Measurements from ENCODE around the gene IMMP2L.

The IMMP2L gene

GRCh38 chr7:111578754-111579153, 16.5 kb upstream of the IMMP2L start:
- Histone ChIP-seq H3F3A (ENCODE audit: insufficient read depth) (no peaks in the 10 kb centered on the region), H3K9ac (ENCODE audit: low read length) (no peak overlapping the region), H3K9me3 (ENCODE audit: insufficient read depth, low read length) (no peaks in the 10 kb centered on the region), H3K9me2 (replicated peaks; ENCODE audit: insufficient read depth, low read length) (no peaks in the 10 kb centered on the region), H3K4me2 (ENCODE audit: low read depth, low read length, poor library complexity, severe bottlenecking) (no peak overlapping the region), H3K79me2 (ENCODE audit: insufficient read depth, low read length) (no peaks in the 10 kb centered on the region), H4K20me1 (ENCODE audit: low read depth, low read length) (no peaks in the 10 kb centered on the region), H3K27ac (ENCODE audit: low read depth, low read length) (no peak overlapping the region), H3K4me3 (ENCODE audit: insufficient read depth, low read length, poor library complexity, severe bottlenecking) (no peak overlapping the region), H3K36me3 (ENCODE audit: low read length) (0 out of 2 replicates have a peak, but pooled peaks cover 2% of the 10 kb centered on the region), H2AFZ (ENCODE audit: low read depth, low read length, severe bottlenecking) (no peak overlapping the region), H3K27me3 (ENCODE audit: low read length) (no peaks in the 10 kb centered on the region)
- no peak for TF ChIP-seq EZH2phosphoT487 (conservative IDR thresholded peaks at IDR 0.05; ENCODE audit: low read length)
- TF ChIP-seq, protein P1, sequence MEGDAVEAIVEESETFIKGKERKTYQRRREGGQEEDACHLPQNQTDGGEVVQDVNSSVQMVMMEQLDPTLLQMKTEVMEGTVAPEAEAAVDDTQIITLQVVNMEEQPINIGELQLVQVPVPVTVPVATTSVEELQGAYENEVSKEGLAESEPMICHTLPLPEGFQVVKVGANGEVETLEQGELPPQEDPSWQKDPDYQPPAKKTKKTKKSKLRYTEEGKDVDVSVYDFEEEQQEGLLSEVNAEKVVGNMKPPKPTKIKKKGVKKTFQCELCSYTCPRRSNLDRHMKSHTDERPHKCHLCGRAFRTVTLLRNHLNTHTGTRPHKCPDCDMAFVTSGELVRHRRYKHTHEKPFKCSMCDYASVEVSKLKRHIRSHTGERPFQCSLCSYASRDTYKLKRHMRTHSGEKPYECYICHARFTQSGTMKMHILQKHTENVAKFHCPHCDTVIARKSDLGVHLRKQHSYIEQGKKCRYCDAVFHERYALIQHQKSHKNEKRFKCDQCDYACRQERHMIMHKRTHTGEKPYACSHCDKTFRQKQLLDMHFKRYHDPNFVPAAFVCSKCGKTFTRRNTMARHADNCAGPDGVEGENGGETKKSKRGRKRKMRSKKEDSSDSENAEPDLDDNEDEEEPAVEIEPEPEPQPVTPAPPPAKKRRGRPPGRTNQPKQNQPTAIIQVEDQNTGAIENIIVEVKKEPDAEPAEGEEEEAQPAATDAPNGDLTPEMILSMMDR (IDR thresholded peaks at IDR 0.05; ENCODE audit: insufficient read depth, low read length, poor library complexity, severe bottlenecking): no peak

DNA sequence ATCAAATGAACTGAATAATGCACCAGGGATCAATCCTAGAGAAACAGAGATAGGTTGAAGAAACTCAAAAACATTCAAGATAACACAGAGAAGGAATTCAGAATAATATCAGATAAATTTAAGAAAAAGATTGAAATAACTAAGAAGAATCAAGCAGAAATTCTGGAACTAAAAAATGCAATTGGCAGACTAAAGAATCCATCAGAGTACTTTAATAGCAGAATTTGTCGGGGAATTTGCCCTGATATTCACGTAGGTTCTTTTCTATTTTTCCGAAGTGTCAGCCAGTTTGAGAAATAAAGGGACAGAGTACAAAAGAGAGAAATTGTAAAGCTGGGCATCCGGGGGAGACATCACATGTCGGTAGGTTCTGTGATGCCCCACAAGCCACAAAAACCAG, 9.4 kb upstream of the IMMP2L start:
- TF ChIP-seq EZH2phosphoT487 (conservative IDR thresholded peaks at IDR 0.05; ENCODE audit: low read length): no peak
- TF ChIP-seq, protein P1 (IDR thresholded peaks at IDR 0.05; ENCODE audit: insufficient read depth, low read length, poor library complexity, severe bottlenecking): no peak
- H3K9me2 ChIP-seq (replicated peaks; ENCODE audit: insufficient read depth, low read length): no peaks in the 10 kb centered on the region
- H3K9ac ChIP-seq (ENCODE audit: low read length): no peak overlapping the region
- no peaks in the 10 kb centered on the region for H3F3A ChIP-seq (ENCODE audit: insufficient read depth)
- H3K79me2 ChIP-seq (ENCODE audit: insufficient read depth, low read length): no peaks in the 10 kb centered on the region
- no peak overlapping the region for H3K4me3 ChIP-seq (ENCODE audit: insufficient read depth, low read length, poor library complexity, severe bottlenecking)
- no peak overlapping the region for H3K27ac ChIP-seq (ENCODE audit: low read depth, low read length)
- H4K20me1 ChIP-seq (ENCODE audit: low read depth, low read length): no peaks in the 10 kb centered on the region
- 0 out of 2 replicates have a peak, but pooled peaks cover 2% of the 10 kb centered on the region for H3K36me3 ChIP-seq (ENCODE audit: low read length)
- H2AFZ ChIP-seq (ENCODE audit: low read depth, low read length, severe bottlenecking): no peak overlapping the region
- H3K4me2 ChIP-seq (ENCODE audit: low read depth, low read length, poor library complexity, severe bottlenecking): no peak overlapping the region
- H3K27me3 ChIP-seq (ENCODE audit: low read length): no peaks in the 10 kb centered on the region
- peaks cover 10% of the 10 kb centered on the region; the same call in 1 of the 2 replicates for H3K9me3 ChIP-seq (ENCODE audit: insufficient read depth, low read length)

DNA sequence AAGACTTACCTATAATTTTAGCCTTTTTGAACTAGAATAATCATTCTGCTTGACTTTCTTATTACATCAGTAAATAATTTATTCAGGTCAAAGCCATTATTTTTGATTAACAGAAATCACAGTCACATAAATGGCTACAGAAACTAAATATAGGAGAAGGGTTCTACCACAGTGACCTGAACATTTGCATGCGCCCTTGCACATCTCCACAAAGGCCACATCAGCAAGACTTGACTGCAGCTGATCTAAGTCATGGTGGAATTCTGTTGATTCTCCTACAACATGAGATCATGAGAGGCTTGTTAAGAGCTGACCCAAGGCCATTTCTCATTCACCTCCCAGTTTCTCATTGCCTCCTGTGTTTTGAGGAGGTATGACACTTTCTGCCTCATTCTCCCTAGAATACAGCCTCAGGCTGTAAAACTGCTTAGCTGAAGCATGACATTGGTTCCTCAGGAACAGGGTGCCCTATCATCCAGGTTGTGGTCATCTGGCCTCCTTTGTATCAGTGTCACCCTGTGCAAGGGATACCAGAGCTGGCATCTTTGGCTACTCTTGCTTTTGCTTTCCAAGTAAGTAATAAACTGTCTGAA, 6.7 kb upstream of the IMMP2L start:
- no peak overlapping the region for H3K27ac ChIP-seq (ENCODE audit: low read depth, low read length)
- peaks cover 10% of the 10 kb centered on the region; the same call in 1 of the 2 replicates for H3K9me3 ChIP-seq (ENCODE audit: insufficient read depth, low read length)
- H3K4me2 ChIP-seq (ENCODE audit: low read depth, low read length, poor library complexity, severe bottlenecking): no peak overlapping the region
- no peaks in the 10 kb centered on the region for H3K27me3 ChIP-seq (ENCODE audit: low read length)
- no peaks in the 10 kb centered on the region for H3K9me2 ChIP-seq (replicated peaks; ENCODE audit: insufficient read depth, low read length)
- no peaks in the 10 kb centered on the region for H4K20me1 ChIP-seq (ENCODE audit: low read depth, low read length)
- H3F3A ChIP-seq (ENCODE audit: insufficient read depth): no peaks in the 10 kb centered on the region
- no peak overlapping the region for H3K4me3 ChIP-seq (ENCODE audit: insufficient read depth, low read length, poor library complexity, severe bottlenecking)
- no peak overlapping the region for H2AFZ ChIP-seq (ENCODE audit: low read depth, low read length, severe bottlenecking)
- no peaks in the 10 kb centered on the region for H3K36me3 ChIP-seq (ENCODE audit: low read length)
- TF ChIP-seq, protein P1 (IDR thresholded peaks at IDR 0.05; ENCODE audit: insufficient read depth, low read length, poor library complexity, severe bottlenecking): no peak
- no peaks in the 10 kb centered on the region for H3K79me2 ChIP-seq (ENCODE audit: insufficient read depth, low read length)
- no peak overlapping the region for H3K9ac ChIP-seq (ENCODE audit: low read length)

All from SU-DHL-6 (cell line).